Heart right ventricle (tissue), 16 donors: Measurements from ENCODE around the gene POLE3. TPM values are rescaled to one million over a fixed set of nuclear protein-coding genes. Genes with fewer than 3 reads are reported as not detected.

Source experiments
- ATAC-seq, 8 donors: fragments of 200-7000 bp; cut with Tn5 transposase; one replicate each; pipeline ENCODE4 v1.9.1; 2020; ENCODE audit warnings: mild to moderate bottlenecking in 8 of 8, moderate library complexity in 8 of 8, moderate number of reproducible peaks in 1 of 8
- DNase-seq, 2 donors: peaks; one replicate each; pipeline ENCODE4 v3.0.0-alpha.2; 2020
- H3K27ac ChIP-seq, 10 donors: fragments of 200-600 bp; sonication (generic) in 2 of 10; one replicate each; pipeline versions ENCODE4 v1.5.0 to v1.8.0; 2020 to 2022; ENCODE audit warnings: mild to moderate bottlenecking in 3 of 10
- H3K27me3 ChIP-seq, 7 donors: fragments of 200-600 bp; one replicate each; pipeline ENCODE4 v1.8.0; 2021 to 2022; ENCODE audit warnings: mild to moderate bottlenecking in 2 of 7
- H3K36me3 ChIP-seq, 9 donors: fragments of 200-600 bp; sonication (generic) in 1 of 9; one replicate each; pipeline versions ENCODE4 v1.5.0 to v1.8.0; 2020 to 2022; ENCODE audit warnings: mild to moderate bottlenecking in 2 of 9
- H3K4me1 ChIP-seq, 9 donors: fragments of 200-600 bp; sonication (generic) in 1 of 9; one replicate each; pipeline versions ENCODE4 v1.5.0 to v1.8.0; 2020 to 2022; ENCODE audit warnings: mild to moderate bottlenecking in 4 of 9
- H3K4me3 ChIP-seq, 10 donors: fragments of 200-600 bp; sonication (generic) in 2 of 10; one replicate each; pipeline versions ENCODE4 v1.5.0 to v1.8.0; 2020 to 2022; ENCODE audit warnings: mild to moderate bottlenecking in 7 of 10, moderate library complexity in 2 of 10
- H3K9me3 ChIP-seq, 11 donors: fragments of 200-600 bp in 10 of 11; sonication (generic) in 2 of 11; one replicate each; pipeline versions ENCODE4 v1.5.0 to v1.8.0; 2013 to 2022; ENCODE audit warnings: mild to moderate bottlenecking in 2 of 11, control low read depth in 1 of 11, moderate library complexity in 1 of 11
- CTCF ChIP-seq, 9 donors: fragments of 200-600 bp; sonication (generic) in 2 of 9; IDR thresholded peaks; one replicate each; pipeline versions ENCODE4 v1.5.0 to v1.8.0; 2021 to 2022; ENCODE audit warnings: antibody characterized with exemption in 9 of 9, mild to moderate bottlenecking in 5 of 9, moderate library complexity in 1 of 9
- WGBS, 2 donors: extraction: QIAGEN DNeasy Blood & Tissue Kit; methylation state at CpG; one replicate each; pipeline ENCODE4 v1.1.7; 2013; ENCODE audit warnings: inconsistent platforms in 1 of 2; 5-methylcytosine and 5-hydroxymethylcytosine counted together
- intact Hi-C, 10 donors: fragments of 100-400 bp; cut with DNase I; formaldehyde crosslinking; loops; one replicate each; pipeline versions ENCODE4 v1.11.1 to v1.14.2; 2022
- polyA plus RNA-seq, 2 donors: library from polyadenylated mRNA; stranded (reverse); fragments of 200-250 nt; gene quantifications; one replicate each; pipeline ENCODE4 v1.2.3, GENCODE V29; 2013
- total RNA-seq, 10 donors: library from RNA; stranded (reverse); fragmentation: NEBNext Ultra II Directional in 3 of 10; extraction: Animal tissue kit (Norgen Biotek cat#: 25700) in 3 of 10; gene quantifications; one replicate each; pipeline versions ENCODE4 v1.2.1 to v1.2.4, GENCODE V29; 2021 to 2023
- donor health status: Arrhythmogenic right ventricular cardiomyopathy.
- donor health status: ischemic (EF 13 %, LVEDD 7.1; RV severe dilation, severe dysfunction).
- donor health status: healthy with polysubstance abuse.
- donor health status: DM: no; HTN: yes; CAD: no.
- donor health status: DM: no; HTN: no; CAD: no.
- donor health status: ischemic (EF 25% LVEDD 6.9; RV normal size, moderate dysfunction).
- donor health status: ischemic (EF 25% LVEDD 5.7; RV mildly dilated, moderate dysfunction).
- donor health status: healthy.
- donor health status: DM: yes; HTN: yes; CAD: no.
- donor health status: Ischemic cardiomyopathy.
- donor health status: ischemic (EF 35%, LVEDD 5.7; RV mildly dilated, moderate dysfunction).
- donor health status: nonischemic (EF 11% LVEDD 7.7; RV severe dilation, severe dysfunction).
- donor health status: DM: yes; HTN: yes; CAD: no.
- donor health status: PGD.
- donor health status: ischemic (EF 29% LVEDD 5.4; RV normal size, mild dysfunction).
- donor health status: nonischemic (EF 23%, LVEDD 6.1; RV moderate dilation, normal function).

POLE3 gene
- total and polyA plus RNA-seq, 12 donors, result 14.2 to 45.0 (median 23.1) TPM

- WGBS, 2 donors, result 72 to 77% methylated on average over 4 of the region's 4 CpGs
- no peaks in the 10 kb centered on the region for H3K27me3 ChIP-seq
- no peak overlapping the region for H3K4me3 ChIP-seq
- peaks cover 0 to 2% (median 0%) of the 10 kb centered on the region in 11 donors for H3K9me3 ChIP-seq
- ATAC-seq (no peak), DNase-seq (no peak)
- no peaks in the 10 kb centered on the region for H3K36me3 ChIP-seq
- H3K27ac ChIP-seq, result no peak overlapping the region
- intact Hi-C loops, result no loop called here
- no peak for TF ChIP-seq CTCF (IDR thresholded peaks at IDR 0.05)
- no peaks in the 10 kb centered on the region for H3K4me1 ChIP-seq
These were observed 26.4 kb upstream of the POLE3 start for GRCh38 chr9:113436728-113437515.

- Histone ChIP-seq H3K9me3 (no peaks in the 10 kb centered on the region), H3K36me3 (no peaks in the 10 kb centered on the region), H3K4me3 (no peak overlapping the region), H3K4me1 (no peaks in the 10 kb centered on the region), H3K27me3 (no peaks in the 10 kb centered on the region), H3K27ac (no peak overlapping the region)
- intact Hi-C loops, result loop anchor here in 1 of 10 donors (5.0 kb wide), 1 partner anchor 236 kb away; no protein-coding TSS in a partner anchor
- no peak for TF ChIP-seq CTCF (IDR thresholded peaks at IDR 0.05)
- ATAC-seq (no peak), DNase-seq (no peak)
These were observed 20.7 kb upstream of the POLE3 start for GRCh38 chr9:113431191-113431590.

- intact Hi-C loops, result no loop called here
- WGBS, 2 donors, result 73 to 86% methylated on average over 1 of the region's 1 CpG
These were observed 17.7 kb upstream of the POLE3 start for GRCh38 chr9:113428062-113428615.

GRCh38 chr9:113427629-113428028 lies 17.2 kb upstream of the POLE3 start:
- WGBS, 2 donors, result 97 to 98% methylated on average over 2 of the region's 2 CpGs
- no peak for TF ChIP-seq CTCF (IDR thresholded peaks at IDR 0.05)

More at GRCh38 chr9:113428062-113428615, 17.7 kb upstream of the POLE3 start:
- no peak for TF ChIP-seq CTCF (IDR thresholded peaks at IDR 0.05)
- Histone ChIP-seq H3K36me3 (no peaks in the 10 kb centered on the region), H3K4me1 (no peaks in the 10 kb centered on the region), H3K27ac (peak overlapping the region in 1 of 10 donors; percentile 47), H3K9me3 (no peaks in the 10 kb centered on the region), H3K27me3 (no peaks in the 10 kb centered on the region), H3K4me3 (no peak overlapping the region)
- DNase-seq (no peak), ATAC-seq (peak in 1 of 8 donors; percentile 37)

More at GRCh38 chr9:113427629-113428028, 17.2 kb upstream of the POLE3 start:
- Histone ChIP-seq H3K4me1 (no peaks in the 10 kb centered on the region), H3K27me3 (no peaks in the 10 kb centered on the region), H3K36me3 (no peaks in the 10 kb centered on the region), H3K9me3 (no peaks in the 10 kb centered on the region), H3K27ac (no peak overlapping the region), H3K4me3 (no peak overlapping the region)
- DNase-seq (no peak), ATAC-seq (no peak)
- intact Hi-C loops, result no loop called here
